Activated T-cell treated with anti-CD3 and anti-CD28 coated beads for 1 hour (primary cell): ENCODE data around the gene XPO1.
"Not testable (repeated sequence)": the region's sequence is repeated elsewhere in the genome, so short reads cannot be mapped to it uniquely, and the experiment has no call there.

Source experiments
- DNase-seq: peaks from one replicate; pipeline ENCODE4 v3.0.0-alpha.2; 2020; ENCODE audit warnings: low read depth

Gene XPO1, protein sequence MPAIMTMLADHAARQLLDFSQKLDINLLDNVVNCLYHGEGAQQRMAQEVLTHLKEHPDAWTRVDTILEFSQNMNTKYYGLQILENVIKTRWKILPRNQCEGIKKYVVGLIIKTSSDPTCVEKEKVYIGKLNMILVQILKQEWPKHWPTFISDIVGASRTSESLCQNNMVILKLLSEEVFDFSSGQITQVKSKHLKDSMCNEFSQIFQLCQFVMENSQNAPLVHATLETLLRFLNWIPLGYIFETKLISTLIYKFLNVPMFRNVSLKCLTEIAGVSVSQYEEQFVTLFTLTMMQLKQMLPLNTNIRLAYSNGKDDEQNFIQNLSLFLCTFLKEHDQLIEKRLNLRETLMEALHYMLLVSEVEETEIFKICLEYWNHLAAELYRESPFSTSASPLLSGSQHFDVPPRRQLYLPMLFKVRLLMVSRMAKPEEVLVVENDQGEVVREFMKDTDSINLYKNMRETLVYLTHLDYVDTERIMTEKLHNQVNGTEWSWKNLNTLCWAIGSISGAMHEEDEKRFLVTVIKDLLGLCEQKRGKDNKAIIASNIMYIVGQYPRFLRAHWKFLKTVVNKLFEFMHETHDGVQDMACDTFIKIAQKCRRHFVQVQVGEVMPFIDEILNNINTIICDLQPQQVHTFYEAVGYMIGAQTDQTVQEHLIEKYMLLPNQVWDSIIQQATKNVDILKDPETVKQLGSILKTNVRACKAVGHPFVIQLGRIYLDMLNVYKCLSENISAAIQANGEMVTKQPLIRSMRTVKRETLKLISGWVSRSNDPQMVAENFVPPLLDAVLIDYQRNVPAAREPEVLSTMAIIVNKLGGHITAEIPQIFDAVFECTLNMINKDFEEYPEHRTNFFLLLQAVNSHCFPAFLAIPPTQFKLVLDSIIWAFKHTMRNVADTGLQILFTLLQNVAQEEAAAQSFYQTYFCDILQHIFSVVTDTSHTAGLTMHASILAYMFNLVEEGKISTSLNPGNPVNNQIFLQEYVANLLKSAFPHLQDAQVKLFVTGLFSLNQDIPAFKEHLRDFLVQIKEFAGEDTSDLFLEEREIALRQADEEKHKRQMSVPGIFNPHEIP (N-terminal part only)

DNA sequence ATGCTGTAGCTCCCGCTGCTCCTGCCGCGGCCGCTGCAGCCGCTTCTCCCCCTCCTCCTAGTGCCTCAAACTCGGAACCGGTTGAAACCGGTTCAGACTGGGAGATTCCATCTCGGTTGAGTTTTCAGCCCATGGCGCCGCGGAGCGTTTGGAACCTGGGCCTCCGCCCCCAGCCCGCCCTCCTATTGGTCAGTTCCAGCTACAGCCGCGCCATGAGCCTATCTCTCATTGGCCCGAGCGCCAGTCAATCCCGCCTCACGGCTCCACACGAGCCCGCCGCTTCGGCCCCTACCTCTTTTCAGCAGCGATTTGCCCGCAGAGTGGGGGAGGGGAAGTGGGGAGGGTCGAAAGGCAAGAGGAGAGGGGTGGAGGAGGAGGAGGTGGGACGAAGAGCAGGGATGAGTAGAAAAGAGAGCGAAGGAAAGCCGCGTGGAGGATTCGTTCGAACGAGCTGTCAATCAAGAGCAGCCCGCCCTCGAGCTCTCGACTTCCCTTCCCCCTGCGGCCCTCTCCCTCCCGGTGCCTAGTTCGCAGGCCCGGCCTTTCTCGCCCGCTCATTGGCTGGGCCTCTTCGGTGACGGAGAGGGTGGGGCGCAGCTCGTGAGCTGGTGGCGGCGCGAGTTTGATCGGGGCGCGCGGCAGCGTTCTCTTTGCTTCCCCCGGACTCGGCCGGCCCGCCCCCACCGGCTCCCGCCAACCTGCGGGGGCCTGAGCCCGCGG lies at the start of gene XPO1:
Gene XPO1, minus strand, starts transcription at position 157 of the 720 bp plus-strand sequence. CDS start 4,459 bp downstream, outside the sequence.
- DNase-seq = peak; percentile 96

DNA sequence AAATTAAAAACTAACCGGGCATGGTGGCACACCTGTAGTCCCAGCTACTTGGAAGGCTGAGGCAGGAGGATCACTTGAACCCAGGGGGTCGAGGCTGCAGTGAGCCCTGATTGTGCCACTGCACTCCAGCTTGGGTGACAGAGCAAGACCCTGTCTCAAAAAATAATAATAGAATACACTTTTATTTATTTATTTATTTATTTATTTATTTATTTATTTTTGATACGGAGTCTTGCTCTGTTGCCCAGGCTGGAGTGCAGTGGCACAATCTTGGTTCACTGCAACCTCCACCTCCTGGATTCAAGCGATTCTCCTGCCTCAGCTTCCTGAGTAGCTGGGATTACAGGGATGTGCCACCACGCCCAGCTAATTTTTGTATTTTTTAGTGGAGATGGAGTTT lies 48.8 kb upstream of the XPO1 start:
- DNase-seq = not testable (repeated sequence)

DNA sequence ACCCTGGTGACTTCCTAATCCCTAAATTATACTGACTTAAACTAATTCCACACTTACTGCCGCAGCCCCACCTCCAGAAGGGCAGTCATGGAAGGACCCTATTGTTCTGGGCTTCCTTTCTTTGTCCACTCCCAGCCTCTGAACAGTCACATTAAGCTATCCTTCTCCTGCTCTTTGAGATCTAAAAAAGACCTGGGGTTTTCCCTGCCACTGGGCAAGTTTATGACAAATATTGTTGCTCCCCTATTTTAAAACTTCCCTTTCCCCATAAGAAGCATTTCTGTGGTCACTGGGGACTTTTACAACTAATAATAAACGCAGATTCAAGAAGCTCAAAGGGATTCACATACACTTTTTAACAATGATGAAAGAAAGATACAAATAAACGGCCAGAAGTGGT lies 47.2 kb upstream of the XPO1 start:
- DNase-seq = no peak

DNA sequence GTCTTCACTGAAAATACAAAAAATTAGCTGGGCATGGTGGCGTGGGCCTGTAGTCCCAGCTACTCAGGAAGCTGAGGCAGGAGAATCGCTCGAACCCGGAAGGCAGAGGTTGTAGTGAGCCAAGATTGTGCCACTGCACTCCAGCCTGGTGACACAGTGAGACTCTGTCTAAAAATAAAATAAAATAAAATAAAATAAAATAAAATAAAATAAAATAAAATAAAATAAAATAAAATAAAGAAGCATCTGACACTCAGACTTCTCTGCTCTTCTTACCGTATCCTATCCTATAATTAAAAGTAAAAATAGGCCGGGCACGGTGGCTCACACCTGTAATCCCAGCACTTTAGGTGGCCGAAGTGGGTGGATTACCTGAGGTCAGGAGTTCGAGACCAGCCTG lies 46.2 kb upstream of the XPO1 start:
- not testable (repeated sequence) for DNase-seq

DNA sequence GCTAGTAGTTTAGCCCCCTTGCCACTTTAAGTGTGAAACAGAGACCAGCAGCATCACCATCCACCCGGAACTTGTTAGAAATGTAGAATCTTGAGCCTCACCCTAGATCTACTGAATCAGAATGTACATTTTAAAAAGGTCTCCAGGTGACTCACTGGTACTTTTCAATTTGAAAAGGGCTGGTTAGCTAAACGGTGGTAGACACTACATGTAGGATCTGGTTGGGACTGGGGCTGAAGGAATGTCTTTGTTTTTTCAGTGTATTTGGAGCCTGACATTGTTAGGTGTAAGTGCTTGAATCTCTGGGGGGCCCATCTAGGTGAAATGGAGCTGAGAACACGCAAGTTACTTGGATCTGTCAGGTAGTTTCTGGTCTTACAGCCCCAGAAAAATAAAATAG lies 44.0 kb upstream of the XPO1 start:
- DNase-seq = no peak

DNA sequence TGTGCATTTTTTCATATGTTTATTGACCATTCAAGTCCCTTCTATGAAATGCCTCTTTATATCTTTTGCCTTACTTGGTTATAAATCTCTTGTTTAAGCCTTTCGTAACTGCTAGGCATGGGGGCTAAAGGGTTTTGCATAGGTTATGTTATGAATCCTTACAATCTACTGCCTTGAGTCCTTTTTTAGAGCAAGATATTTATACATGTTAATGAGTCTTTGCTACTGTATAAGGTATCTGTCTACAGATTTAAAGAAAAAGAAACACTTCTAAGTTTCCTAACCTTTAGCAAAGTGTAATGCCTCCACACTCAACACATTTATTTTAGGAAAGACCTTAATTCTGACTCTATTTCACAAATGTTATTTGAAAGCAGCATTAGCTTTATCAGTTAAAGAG lies 43.6 kb upstream of the XPO1 start:
- no peak for DNase-seq

DNA sequence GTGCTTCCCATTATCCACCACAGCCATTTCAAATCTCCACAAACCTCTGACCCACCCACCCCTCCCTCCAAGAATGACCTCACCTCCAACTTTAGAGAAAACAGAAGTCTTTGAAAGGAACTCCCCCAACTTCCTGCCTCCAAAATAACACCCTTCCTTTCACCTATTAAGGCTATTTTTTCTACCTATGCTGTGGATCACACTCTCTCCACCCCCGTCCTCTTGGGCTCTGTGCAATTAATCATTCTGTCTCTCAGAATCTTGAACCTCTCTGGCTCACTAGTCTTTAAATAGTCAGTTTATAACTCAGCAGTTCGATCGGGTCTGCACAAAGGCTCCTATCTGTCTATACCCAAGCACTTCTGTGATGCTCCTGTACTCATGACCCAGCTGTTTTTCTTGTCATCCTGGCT lies 37.3 kb upstream of the XPO1 start:
- no peak for DNase-seq

DNA sequence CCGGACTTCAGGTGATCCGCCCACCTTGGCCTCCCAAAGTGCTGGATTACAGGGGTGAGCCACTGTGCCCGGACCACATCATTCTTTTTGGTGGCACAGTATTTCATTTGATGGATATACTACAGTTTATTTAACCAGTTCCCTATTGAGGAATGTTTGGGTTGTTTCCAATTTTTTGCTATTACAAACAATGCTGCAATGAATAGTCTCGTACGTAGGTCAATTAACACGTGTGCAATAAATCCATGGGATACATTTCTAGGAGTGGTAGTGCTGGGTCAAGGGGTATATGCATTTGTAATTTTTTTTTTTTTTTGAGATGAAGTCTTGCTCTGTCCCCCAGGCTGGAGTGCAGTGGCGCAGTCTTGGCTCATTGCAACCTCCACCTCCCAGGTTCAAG lies 28.4 kb upstream of the XPO1 start:
- DNase-seq = no peak

DNA sequence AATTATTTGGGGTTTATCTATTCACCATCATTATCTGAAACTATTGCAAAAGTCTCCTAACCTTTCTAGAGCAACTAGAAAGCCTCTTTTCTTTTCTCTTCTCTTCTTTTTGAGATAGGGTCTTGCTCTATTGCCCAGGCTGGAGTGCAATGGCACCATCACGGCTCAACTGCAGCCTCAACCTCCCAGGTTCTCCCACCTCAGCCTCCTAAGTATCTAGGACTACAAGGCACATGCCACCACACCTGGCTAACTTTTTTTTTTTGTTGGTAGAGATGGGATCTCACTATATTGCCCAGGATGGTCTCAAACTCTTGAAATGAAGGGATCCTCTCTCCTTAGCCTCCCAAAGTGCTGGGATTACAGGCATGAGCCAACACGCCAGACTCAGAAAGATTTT lies 24.5 kb upstream of the XPO1 start:
- no peak for DNase-seq

DNA sequence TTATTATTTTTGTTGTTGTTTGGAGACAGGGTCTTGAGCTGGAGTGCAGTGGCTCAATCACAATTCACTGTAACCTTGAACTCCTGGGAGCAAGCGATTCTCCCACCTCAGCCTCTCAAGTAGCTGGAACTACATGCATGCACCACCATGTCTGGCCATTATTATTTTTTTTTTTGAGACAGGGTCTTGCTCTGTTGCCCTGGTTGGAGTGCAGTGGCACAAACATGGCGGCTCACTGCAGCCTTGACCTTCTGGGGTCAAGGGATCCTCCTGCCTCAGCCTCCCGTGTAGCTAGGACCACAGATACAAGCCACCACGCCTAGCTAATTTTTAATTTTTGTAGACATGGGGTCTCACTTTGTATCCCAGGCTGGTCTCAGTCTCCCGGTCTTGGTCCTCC lies 20.0 kb upstream of the XPO1 start:
- no peak for DNase-seq

DNA sequence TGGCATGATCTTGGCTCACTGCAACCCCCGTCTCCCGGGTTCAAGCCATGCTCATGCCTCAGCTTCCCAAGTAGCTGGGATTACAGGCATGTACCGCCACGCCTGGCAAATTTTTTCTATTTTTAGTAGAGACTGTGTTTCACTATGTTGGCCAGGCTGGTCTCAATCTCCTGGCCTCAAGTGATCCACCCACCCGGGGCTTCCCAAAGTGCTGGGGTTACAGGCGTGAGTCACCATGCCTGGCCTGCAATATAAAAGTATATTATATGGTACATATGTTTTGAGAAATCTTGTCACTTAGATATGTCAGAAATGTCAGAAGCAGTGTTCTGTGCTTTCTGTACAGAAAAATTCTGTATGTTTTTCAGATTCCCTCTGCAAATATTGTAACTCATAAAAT lies 19.2 kb upstream of the XPO1 start:
- DNase-seq = no peak

DNA sequence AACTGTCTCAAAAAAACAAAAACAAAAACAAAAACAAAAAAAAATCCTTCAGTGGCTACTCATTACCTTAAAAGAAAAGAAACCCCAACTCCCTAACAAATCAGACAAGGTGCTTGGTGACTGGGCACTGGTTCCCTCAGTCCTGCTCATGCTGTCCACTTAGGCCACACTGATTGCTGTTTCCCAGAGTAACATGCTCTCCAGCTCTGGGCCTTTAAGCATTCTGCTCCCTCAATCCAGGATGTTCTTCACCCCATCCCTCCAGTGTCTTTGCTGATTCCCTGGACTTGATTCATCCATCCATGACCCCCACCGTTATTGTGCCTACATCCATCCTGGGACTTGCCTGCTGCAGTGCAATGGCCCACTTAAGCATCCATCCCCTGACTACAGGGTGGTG lies 16.4 kb upstream of the XPO1 start:
- no peak for DNase-seq

DNA sequence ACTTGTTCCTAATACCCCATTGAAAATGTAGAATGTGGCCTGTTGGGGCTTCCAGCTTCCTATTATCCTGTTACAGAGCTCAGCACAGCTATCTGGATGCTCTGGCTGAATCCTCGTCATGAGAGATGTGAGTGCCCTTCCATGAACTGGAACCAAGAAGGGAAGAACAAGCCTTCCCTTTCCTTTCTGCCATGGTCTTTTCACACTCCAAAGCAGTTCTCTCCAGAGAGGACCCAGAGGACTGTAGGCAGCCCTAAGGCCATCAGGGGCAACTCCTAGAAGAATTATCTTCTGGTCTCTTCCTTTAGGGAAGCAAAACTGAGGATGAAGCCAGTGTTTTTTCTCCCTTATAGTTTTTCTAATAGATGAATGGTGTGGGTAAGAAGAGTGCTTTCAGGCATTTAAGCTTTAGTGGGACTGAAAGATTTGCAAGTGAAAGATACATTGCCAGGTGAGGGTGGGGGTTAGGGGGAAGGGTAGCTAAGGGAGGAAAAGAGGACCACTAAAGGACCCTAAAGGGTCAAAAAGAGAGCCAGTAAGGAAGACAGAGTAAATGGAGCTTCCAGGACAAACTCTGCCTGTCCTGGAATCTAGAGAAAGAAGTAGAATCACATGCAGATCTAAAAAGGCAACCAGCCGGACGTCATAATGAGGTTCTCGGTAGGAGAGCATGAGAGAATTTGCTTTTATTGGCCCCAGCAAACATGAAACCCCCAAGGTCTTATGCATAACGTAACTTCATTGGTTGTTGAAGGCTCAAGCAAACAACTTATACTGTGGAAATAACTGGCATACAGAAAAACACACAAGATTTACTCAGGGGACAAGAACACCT lies 12.4 kb upstream of the XPO1 start:
- DNase-seq = no peak

DNA sequence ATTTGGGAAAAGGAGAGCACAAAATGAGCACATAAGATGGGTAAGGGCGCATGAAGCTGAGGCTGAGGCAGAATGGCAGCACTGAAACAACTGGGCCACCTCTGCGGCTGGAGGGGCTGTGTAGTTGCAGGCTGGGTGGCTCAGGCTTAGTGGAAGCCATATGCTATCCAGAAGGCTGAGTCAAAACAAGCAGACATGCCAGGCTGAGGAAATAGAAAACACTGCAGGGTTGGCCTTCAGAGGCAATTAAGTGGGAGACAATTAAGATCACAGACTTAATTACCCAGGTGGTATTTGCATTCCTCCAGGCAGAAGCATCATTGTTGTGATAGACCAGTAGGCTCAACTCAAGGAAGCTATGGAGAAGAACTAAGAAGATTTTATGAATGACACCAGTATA lies 11.4 kb upstream of the XPO1 start:
- DNase-seq = no peak

DNA sequence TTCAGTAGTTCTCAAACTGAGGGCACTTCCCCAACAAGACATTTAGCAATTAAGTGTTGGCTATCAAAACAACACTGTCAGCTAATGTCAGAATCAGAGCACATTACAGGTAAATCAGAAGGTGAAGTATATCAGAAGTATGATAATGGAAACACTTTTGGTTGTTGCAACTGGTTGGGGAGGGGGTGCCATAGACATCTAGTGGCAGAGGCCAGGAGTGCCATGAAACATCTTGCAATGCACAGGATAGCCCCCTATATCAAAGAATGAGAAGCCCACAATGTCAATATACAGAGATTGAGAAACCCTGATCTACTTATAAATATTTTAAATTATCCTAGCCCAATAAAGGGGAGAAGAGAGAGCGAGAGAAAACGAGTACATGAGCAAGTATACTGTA lies 4.9 kb upstream of the XPO1 start:
- no peak for DNase-seq

DNA sequence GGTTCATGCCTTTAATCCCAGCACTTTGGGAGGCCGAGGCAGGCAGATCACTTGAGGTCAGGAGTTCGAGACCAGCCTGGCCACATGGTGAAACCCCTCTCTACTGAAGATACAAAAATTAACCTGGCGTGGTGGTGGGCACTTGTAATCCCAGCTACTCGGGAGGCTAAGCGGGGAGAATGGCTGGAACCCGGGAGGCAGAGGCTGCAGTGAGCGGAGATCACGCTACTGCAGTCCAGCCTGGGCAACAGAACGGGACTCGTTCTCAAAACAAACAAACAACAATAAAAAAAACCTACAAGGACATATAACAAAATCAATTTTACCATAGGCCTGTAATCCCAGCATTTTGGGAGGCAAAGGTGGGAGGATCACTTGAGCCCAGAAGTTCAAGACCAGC lies 2.0 kb upstream of the XPO1 start:
- DNase-seq = not testable (repeated sequence)

DNA sequence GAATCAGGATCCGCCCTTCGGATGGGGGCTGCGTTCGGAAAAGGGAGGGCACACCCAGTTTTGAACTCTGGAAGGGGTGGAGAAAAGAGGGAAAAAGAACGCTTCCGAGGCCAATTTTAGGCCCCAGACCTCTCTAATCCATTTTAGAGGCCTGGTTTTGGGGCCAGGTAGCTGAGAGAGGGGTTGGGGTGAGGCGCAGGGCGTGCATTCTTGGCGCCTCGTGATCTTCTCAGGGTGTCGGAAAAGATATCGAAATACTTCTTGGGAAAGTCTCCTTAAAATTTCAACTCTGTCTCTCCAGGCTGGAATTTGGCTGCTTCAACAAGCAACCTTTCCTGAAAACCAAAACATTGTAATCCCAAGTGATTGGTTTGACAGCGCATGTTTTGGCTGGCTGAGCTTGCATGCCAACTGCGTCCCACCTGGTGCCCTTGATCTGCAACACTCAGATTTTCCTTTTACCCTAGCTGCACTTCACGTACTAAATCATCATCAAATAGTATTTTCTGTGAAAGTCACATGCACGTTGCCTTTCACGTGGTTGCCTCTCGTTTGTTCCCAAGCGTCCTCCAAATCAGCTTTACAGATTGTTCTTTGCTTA lies 864 bp upstream of the XPO1 start:
- DNase-seq = peak; percentile 25

DNA sequence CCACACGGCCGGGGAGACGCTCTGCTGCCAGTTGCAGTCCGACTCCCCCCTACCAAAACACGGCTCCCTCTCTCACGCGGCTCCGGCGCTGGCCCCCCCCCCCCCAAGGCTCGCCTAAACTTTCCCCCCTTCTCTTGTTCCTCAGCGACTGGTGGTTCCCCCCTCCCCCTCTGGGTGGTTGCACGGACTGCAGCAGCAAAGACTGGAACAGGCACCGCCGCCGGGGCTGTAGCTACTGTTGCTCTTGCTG lies 281 bp downstream of the XPO1 start:
- no peak for DNase-seq

DNA sequence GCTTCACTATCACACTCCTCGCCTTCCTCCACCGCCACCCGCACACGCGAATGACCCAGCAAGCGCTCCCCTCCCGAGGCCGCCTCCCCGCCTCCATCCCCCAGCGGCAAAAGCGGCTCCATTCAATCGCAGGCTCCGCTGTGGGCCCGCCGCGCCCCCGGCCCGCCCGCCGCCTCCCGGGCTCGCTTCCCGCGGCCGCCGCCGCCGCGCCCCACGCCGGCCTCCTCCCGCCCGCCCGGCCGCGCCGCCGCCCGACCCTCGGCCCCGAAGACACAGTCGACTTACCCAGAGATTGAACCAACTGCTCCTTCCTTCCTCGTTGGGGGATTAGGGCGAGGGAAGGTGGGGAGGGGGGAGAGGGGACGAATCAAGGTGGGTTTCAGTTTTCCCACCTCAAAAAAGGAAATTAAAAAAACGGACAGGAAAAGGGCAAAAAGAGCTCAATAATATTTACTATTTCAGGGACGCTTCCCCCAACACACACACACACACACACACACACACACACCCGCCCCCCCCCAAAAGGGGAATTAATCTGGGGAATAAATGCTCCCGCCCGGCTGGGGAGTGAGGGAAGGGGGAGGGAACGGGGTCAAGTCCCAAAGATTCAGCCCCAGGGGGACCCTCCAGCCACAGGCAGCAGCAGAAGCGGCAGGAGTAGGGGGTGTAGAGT lies 743 bp downstream of the XPO1 start:
- DNase-seq = peak; percentile 23

DNA sequence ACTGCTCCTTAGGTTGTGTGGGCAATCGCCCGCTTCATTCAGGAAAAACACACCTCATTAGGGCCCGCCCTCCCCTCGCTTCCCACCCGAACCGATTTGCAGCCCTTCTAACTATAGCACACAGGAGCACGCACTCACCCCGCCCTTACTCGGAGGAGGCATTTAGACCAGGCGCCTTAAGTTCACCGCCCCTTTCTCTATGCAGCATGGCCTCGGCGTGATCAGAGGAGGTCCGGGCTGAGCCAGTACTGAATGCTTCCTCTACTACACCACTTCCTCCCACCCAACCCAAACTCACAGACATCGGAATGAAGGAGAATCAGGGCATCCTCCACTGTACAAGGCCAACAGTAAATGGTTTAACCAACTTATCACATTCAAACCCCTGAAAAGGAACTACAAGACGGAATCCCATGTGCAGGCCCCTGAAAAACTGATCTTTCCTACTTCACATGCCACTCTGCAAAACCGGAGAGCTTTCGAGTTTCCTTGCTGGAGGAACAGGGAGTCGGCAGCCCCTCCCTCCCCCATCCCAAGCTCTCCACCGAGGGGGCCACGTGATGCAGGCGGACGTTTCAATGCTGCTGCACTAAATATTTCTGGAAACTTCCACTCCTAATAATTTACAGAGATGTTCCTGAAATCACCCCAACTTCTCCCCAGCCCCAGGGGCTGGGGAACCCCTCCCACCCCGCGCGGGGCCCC lies 1.4 kb downstream of the XPO1 start:
- DNase-seq = peak; percentile 72
